Nephron (organoid): ENCODE data around the gene VPS37C.

Experiments
- H3K27ac Mint-ChIP-seq, 3 experiments: 2 replicates each; pipeline ENCODE4 v1.8.0; 2020; ENCODE audit warnings: mixed read lengths in 3 of 3, mild to moderate bottlenecking in 2 of 3, moderate library complexity in 1 of 3
- H3K27me3 Mint-ChIP-seq: 2 replicates; pipeline ENCODE4 v1.8.0; 2021; ENCODE audit warnings: low read depth, mild to moderate bottlenecking, moderate library complexity, mixed read lengths
- H3K36me3 Mint-ChIP-seq: 2 replicates; pipeline ENCODE4 v1.8.0; 2020; ENCODE audit warnings: low read depth, mixed read lengths
- H3K4me1 Mint-ChIP-seq: 2 replicates; pipeline ENCODE4 v1.8.0; 2020; ENCODE audit warnings: mixed read lengths
- H3K4me3 Mint-ChIP-seq, 3 experiments: 2 replicates each; pipeline ENCODE4 v1.8.0; 2020; ENCODE audit warnings: mild to moderate bottlenecking in 3 of 3, mixed read lengths in 3 of 3, moderate library complexity in 2 of 3
- H3K9me3 Mint-ChIP-seq: 2 replicates; pipeline ENCODE4 v1.8.0; 2020; ENCODE audit warnings: mixed read lengths
- TF ChIP-seq, protein P1 (sequence below), 3 experiments: fragments of 200-600 bp; sonication (generic); IDR thresholded peaks; one replicate each; pipeline ENCODE4 v1.5.0; 2021; ENCODE audit warnings: antibody characterized with exemption in 3 of 3; ENCODE audit not compliant: unreplicated experiment in 3 of 3

The VPS37C gene

DNA sequence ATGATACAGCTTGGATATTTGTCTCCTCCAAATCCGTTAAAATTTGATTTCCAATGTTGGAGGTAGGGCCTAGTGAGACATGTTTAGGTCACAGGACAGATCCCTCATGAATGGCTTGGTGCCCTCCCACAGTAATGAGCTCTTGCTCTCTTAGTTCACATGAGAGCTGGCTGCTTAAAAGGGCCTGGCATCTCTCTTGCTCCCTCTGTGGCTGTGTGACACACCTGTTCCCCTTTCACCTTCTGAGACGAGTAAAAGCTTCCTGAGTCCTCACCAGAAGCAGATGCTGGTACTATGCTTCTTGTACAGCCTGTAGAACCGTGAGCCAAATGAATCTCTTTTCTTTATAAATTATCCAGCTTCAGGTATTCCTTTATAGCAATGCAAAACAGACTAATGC lies 3.5 kb downstream of the VPS37C start:
- TF ChIP-seq, protein P1, sequence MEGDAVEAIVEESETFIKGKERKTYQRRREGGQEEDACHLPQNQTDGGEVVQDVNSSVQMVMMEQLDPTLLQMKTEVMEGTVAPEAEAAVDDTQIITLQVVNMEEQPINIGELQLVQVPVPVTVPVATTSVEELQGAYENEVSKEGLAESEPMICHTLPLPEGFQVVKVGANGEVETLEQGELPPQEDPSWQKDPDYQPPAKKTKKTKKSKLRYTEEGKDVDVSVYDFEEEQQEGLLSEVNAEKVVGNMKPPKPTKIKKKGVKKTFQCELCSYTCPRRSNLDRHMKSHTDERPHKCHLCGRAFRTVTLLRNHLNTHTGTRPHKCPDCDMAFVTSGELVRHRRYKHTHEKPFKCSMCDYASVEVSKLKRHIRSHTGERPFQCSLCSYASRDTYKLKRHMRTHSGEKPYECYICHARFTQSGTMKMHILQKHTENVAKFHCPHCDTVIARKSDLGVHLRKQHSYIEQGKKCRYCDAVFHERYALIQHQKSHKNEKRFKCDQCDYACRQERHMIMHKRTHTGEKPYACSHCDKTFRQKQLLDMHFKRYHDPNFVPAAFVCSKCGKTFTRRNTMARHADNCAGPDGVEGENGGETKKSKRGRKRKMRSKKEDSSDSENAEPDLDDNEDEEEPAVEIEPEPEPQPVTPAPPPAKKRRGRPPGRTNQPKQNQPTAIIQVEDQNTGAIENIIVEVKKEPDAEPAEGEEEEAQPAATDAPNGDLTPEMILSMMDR (IDR thresholded peaks at IDR 0.05; ENCODE audit: unreplicated experiment in 3 of 3), result no peak
- H3K4me1 Mint-ChIP-seq, result peaks cover 55% of the 10 kb centered on the region
- H3K36me3 Mint-ChIP-seq, result peaks cover 44% of the 10 kb centered on the region

GRCh38 chr11:61155741-61156140 lies 5.5 kb downstream of the VPS37C start:
- H3K36me3 Mint-ChIP-seq, result peaks cover 44% of the 10 kb centered on the region
- TF ChIP-seq, protein P1 (IDR thresholded peaks at IDR 0.05; ENCODE audit: unreplicated experiment in 3 of 3), result no peak
- peaks cover 27% of the 10 kb centered on the region for H3K9me3 Mint-ChIP-seq
- peaks cover 62% of the 10 kb centered on the region for H3K4me1 Mint-ChIP-seq
- H3K4me3 Mint-ChIP-seq, result no peak overlapping the region
- no peaks in the 10 kb centered on the region for H3K27me3 Mint-ChIP-seq
- no peak overlapping the region for H3K27ac Mint-ChIP-seq

More for the DNA sequence above, 3.5 kb downstream of the VPS37C start:
- H3K9me3 Mint-ChIP-seq, result peaks cover 27% of the 10 kb centered on the region
- no peaks in the 10 kb centered on the region for H3K27me3 Mint-ChIP-seq
- peak overlapping the region in 2 of 3 experiments; percentile 1 to 65 for H3K27ac Mint-ChIP-seq
- H3K4me3 Mint-ChIP-seq, result peak overlapping the region in 2 of 3 experiments; percentile 30 to 62

DNA sequence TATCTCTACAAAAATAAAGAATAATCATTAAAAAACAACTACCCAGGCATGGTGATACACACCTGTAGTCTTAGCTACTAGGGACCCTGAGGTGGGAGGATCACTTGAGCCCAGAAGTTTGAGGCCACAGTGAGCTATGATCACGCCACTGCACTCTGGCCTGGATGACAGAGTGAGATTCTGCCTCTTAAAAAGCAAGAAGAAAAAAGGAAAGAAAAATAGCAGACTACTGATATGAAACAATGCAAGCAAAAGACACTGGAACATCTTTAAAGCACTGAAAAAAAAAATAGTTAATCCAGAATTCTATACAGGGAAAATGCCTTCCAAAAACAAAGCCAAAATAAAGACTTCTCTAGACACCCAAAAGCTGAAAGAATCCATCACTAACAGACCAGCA lies 5.9 kb downstream of the VPS37C start:
- peaks cover 27% of the 10 kb centered on the region for H3K9me3 Mint-ChIP-seq
- H3K4me1 Mint-ChIP-seq, result peaks cover 62% of the 10 kb centered on the region
- peaks cover 44% of the 10 kb centered on the region for H3K36me3 Mint-ChIP-seq
- H3K27ac Mint-ChIP-seq, result no peak overlapping the region
- no peaks in the 10 kb centered on the region for H3K27me3 Mint-ChIP-seq
- no peak overlapping the region for H3K4me3 Mint-ChIP-seq
- TF ChIP-seq, protein P1 (IDR thresholded peaks at IDR 0.05; ENCODE audit: unreplicated experiment in 3 of 3), result no peak

DNA sequence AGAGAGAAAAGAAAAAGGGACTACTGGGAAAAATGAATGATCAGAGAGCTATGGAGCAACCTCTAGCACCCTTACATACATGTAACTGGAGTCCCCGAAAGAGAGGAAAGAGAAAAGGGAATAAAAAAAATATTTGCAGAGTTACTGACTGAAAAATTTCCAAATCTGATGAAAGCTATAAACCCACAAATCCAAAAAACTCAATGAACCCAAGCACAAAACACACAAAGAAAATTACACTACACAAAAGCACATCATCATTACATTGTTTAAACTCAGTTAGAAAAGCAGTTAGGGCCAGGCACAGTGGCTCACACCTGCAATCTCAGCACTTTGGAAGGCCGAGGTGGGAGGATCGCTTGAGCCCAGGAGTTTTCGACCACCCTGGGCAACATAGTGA lies 6.7 kb downstream of the VPS37C start:
- TF ChIP-seq, protein P1 (IDR thresholded peaks at IDR 0.05; ENCODE audit: unreplicated experiment in 3 of 3), result no peak
- Mint-ChIP-seq H3K36me3 (peaks cover 44% of the 10 kb centered on the region), H3K27ac (peak overlapping the region in 1 of 3 experiments; percentile 42), H3K9me3 (peaks cover 27% of the 10 kb centered on the region), H3K4me1 (peaks cover 64% of the 10 kb centered on the region), H3K4me3 (no peak overlapping the region), H3K27me3 (no peaks in the 10 kb centered on the region)

GRCh38 chr11:61153593-61154095 lies 7.6 kb downstream of the VPS37C start:
- H3K4me1 Mint-ChIP-seq, result peaks cover 63% of the 10 kb centered on the region
- no peaks in the 10 kb centered on the region for H3K27me3 Mint-ChIP-seq
- TF ChIP-seq, protein P1 (IDR thresholded peaks at IDR 0.05; ENCODE audit: unreplicated experiment in 3 of 3), result no peak
- peak overlapping the region in 1 of 3 experiments; percentile 43 for H3K4me3 Mint-ChIP-seq
- peaks cover 27% of the 10 kb centered on the region for H3K9me3 Mint-ChIP-seq
- H3K27ac Mint-ChIP-seq, result peak overlapping the region; percentile 53 to 69 (median 61)
- H3K36me3 Mint-ChIP-seq, result peaks cover 44% of the 10 kb centered on the region
